IPS-18c (cell line): Measurements from ENCODE around the gene DLG2.
"Not testable (repeated sequence)": the region's sequence is repeated elsewhere in the genome, so short reads cannot be mapped to it uniquely, and the experiment has no call there.

Experiments used
- H3K4me3 ChIP-seq: 2 replicates; pipeline ENCODE4 v1.7.0; 2013; ENCODE audit warnings: low read depth, mild to moderate bottlenecking, low read length, moderate library complexity; ENCODE audit not compliant: insufficient read depth
- H3K9me3 ChIP-seq: one replicate; pipeline ENCODE4 v1.6.1; 2013; ENCODE audit warnings: mild to moderate bottlenecking, low read length, moderate library complexity; ENCODE audit not compliant: control insufficient read depth, insufficient read depth

DLG2 gene

DNA sequence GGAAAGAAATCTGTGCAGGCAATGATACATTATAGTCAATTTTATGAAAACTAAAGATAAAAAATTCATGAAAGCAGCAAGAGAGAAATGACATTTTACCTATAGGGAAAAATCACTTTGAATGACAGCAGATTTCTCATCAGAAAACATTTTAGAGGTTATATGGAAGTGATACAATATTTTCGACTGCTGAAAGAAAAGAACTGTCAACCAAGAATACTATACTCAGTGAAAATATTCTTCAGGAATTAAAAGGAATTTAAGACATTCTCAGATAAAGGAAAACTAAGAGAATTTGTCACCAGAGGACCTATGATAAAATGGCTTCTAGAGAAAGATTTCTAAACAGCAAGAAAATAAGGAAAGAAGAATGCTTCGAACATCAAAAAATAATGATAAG lies 820.8 kb downstream of the DLG2 start:
- H3K4me3 ChIP-seq: no peak overlapping the region

DNA sequence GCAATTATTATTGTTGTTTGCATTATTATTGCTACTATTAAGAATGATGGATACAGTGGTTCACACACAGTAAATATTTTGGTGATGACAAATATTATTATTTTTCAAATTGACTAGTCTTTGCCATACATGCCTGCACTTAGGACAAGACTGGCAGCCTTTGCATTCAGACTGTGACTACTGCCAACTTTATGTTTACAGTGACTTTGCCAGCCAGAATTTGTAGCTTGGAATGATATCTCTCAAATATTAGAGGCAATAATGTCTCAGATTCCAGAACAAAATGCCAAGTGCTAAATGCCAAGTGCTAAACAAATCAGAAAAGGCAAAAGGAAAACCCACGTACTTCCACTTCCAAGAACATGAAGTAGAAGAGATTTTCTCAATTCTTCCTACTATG lies 823.1 kb downstream of the DLG2 start:
- Histone ChIP-seq H3K4me3 (no peak overlapping the region), H3K9me3 (no peaks in the 10 kb centered on the region)

More for the DNA sequence above, 820.8 kb downstream of the DLG2 start:
- no peaks in the 10 kb centered on the region for H3K9me3 ChIP-seq

DNA sequence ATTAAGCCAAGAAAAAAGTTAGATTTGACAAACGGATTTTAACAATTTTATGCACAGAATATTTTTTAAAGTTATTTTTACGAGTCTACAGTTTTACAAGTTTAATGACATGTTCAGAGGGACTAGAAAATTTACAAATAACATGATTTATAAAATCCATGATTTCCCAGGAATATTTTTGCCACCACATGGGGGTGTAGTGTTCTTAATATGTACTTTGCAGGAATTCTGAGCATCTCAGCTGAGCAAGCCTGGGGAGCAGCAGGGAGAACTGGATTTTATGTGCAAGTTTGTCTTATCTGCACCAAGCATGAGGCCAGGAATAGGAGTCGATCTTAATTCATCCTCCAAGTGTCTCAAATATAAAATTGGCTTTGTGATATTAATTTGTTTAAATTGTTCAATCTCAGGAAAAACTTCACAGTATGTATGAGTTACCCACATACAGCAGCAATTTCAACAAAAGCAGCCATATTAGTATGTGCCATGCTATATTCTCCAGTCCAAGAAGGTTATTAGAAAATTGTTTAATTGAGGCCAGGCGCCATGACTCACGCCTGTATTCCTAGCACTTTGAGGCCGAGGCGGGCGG lies 826.3 kb downstream of the DLG2 start:
- no peak overlapping the region for H3K4me3 ChIP-seq
- H3K9me3 ChIP-seq: no peaks in the 10 kb centered on the region

DNA sequence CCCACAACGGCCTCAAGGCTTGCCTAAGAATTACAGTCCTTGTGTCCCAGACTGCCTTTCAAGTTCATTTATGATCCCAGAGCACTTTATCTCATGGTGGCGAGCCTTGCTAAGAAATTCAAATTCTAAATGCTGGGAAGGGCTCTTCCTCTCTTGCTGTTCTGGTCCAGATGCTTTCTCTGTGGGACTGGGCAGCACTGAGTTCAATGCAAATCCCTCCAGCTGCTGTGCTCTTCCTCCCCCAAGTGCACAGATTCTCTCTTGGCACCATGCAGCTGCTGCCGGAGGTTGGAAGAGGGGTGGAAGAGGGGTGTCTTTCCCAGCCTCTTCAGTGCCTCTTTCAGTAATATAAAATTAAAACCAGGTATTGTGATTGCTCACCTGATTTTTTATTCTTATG lies 828.0 kb downstream of the DLG2 start:
- Histone ChIP-seq H3K9me3 (no peaks in the 10 kb centered on the region), H3K4me3 (no peak overlapping the region)

DNA sequence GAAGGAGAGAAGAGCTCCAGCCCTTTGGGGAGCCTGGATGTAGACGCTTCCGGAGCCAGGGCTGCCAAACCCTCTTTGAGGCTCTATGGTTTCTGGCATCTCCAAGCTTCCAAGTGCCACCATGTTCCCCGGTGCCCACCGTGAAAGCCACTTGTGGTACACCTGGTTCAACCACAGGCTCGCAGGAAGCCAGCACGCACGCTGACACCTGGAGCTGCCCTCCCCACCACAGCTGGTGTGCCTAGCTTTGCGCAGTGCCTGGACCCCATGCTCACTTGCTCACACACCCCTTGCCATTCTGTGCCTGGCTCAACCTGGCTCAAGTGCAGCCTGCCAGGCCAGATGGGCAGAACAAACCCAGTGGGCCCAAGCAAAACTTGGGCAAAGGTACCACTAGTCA lies 831.4 kb downstream of the DLG2 start:
- H3K4me3 ChIP-seq: no peak overlapping the region
- no peaks in the 10 kb centered on the region for H3K9me3 ChIP-seq

DNA sequence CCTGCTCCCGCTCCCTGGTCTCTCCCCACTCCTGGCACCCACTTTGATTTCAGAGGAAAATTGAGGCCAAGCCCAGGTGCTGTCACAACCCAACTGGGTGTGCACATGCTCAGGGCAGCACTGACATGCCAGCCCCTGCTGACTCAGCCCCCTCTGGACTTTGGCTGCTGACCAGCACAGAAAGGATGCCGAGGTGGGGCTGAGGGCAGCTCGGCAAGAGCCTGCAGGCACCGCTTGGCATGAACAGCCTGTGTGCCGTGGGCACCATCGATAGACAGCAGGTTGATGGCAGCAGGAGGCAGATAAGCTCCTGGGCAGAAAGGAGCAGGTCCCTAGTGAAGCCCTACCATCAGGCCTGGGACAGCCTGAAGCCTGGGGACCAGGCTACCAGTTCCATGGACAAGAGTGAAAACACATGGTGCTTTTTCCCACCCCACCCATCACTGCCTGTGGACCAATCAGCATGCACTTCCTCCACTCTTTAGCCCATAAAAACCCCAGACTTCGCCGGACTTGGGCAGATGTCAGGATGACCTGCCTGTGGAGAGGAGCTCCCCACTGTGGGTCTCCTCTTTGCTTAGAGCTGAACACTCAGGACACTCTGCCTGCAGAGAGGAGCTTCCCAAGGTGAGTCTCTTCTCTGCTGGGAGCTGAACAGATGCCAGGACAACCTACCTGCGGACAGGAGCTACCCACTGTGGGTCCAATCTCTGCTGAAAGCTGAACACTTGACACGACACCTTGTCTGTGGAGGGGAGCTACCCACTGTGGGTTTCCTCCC lies 832.3 kb downstream of the DLG2 start:
- no peak overlapping the region for H3K4me3 ChIP-seq
- no peaks in the 10 kb centered on the region for H3K9me3 ChIP-seq

DNA sequence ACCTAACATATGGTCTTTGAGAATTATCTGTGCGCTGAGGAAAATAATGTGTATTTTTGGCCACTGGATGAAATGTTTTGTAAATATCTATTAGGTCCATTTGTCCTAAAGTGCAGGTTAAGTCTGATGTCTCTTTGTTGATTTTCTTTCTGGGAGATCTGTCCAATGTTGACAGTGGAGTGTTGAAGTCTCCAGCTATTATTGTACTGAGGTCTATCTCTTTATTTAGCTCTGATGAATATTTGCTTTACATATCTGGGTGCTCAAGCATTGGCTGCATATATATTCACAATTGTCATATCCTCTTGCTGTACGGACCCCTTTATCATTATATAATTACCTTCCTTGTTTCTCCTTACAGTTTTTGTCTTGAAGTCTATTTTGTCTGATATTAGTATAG lies 833.8 kb downstream of the DLG2 start:
- H3K9me3 ChIP-seq: no peaks in the 10 kb centered on the region
- no peak overlapping the region for H3K4me3 ChIP-seq

DNA sequence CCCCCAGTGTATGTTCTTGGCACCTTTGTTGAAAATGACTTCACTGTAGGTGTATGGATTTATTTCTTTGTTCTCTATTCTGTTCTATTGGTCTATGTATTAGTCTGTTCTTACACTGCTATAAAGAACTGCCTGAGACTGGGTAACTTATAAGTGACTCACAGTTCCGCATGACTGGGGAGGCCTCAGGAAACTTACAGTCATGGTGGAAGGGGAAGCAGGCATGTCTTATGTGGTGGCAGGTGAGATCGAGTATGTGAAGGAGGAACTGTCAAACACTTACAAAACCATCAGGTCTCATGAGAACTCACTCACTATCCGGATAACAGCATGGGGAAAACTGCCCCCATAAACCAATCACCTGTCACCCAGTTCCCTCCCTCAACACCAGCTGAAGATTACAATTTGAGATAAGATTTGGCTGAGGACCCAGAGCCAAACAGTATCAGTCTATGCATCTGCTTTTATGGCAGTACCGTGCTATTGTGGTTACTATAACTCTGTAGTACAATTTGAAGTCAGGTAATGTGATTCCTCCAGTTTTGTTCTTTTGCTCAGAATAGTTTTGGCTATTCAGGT lies 836.2 kb downstream of the DLG2 start:
- H3K9me3 ChIP-seq: no peaks in the 10 kb centered on the region
- H3K4me3 ChIP-seq: no peak overlapping the region

DNA sequence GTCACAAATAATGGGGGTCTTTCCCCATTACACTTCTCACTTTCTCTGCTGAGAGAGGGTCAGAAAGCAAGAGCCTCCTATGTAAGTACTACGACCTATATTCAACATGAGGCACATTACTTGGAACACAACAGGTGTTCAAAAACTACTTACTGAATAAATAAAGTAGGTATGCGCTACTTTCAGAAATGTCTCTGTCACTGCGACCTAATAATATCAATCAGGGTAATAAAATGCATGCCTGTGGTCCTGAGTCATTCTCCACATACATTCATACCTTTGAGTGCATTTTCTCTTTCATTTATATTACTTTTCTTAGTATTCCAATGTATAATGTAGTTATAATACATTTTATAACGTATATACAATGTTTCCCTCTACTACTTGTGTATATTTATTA lies 838.9 kb downstream of the DLG2 start:
- H3K9me3 ChIP-seq: no peaks in the 10 kb centered on the region
- no peak overlapping the region for H3K4me3 ChIP-seq

DNA sequence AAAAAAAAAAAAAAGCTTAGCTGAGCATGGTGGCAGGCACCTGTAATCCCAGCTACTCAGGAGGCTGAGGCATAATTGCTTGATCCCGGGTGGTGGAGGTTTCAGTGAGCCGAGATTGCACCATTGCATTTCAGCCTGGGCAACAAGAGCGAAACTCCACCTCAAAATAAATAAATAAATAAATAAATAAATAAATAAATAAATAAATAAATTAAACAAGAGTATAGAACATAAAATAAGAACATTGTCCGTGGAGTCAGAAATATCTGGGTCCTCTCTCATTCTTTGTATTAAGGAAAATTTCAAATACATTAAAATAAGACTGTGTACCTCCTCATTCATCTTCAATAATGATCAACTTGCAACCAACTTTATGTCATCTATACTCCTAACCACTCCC lies 843.0 kb downstream of the DLG2 start:
- not testable (repeated sequence) for H3K9me3 ChIP-seq, H3K4me3 ChIP-seq

DNA sequence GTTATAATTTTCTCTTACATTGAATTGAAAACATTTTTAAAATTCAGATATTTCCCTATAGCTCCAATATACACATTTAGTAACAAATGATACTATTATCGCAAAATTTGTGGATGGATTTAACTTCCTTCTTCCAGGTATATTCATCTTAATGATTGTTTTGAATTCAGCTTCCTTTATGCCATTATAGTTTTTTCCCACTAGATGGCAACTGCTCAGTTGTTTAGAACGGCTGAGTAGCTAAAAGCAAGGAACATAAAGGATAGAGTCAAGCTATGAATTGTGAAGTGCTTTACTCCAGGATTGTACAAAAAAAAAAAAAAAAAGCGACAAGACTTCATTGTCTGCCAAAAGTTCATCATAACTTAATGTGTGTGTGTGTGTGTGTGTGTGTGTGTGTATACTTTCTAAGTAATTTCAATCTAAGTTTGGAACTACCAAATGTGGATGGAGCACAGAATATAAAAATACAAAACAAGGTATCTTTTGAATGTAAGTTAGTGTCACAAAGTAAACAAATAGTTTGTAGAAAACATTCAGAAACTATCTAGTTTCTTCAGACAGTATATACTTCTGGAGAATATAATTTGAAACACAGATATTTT lies 846.4 kb downstream of the DLG2 start:
- Histone ChIP-seq H3K4me3 (no peak overlapping the region), H3K9me3 (no peaks in the 10 kb centered on the region)

DNA sequence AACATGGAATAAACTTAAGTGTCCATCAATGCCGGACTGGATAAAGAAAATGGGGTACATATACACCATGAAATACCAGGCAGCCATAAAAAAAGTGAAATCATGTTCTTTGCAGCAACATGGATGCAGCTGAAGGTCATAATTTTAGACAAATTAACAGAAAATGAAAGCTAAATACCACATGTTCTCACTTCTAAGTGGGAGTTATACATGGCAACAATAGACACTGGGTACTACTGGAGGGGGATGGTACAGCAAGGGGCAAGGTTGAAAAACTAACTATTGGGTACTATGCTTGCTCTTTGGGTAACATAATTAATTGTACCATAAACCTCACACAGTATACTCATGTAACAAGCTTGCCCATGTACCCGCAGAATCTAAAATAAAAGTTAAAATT lies 851.6 kb downstream of the DLG2 start:
- no peaks in the 10 kb centered on the region for H3K9me3 ChIP-seq
- H3K4me3 ChIP-seq: no peak overlapping the region

DNA sequence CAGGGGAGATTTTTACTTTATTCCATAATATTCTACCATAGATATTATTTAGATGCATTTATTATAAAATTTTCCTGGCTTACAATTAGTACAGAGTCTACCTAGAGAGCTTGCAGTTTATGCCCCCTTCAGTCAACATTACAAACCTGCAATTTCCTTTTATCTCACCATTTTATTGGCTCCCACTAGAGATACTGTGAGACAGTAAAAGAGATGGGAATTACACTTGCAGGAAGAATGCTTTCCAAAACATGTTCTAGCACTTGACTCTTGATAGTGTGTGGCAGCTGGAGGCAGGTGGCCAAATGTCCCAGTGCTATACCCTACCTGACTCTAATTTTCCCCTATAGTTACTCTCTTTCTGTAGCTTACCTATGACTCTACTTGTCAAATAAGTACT lies 863.2 kb downstream of the DLG2 start:
- H3K9me3 ChIP-seq: no peaks in the 10 kb centered on the region
- H3K4me3 ChIP-seq: no peak overlapping the region

DNA sequence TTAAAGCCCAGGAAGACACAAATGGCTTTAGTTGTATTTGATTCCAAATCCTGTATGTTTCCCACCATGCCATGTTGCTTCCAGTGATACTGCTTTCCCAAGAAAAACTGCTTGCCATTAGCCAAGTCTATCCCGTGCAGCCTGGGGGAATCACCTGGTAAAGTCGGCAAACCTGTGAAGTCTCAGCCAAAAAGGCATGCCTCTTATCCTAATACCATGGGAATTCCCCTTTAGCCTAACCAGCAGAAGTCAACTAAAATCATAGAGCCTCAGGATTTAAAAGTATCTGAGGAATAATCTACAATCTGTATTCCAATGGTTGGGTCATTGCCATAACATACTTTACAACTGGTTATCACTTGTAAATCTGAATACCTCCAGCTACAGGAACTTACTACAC lies 869.4 kb downstream of the DLG2 start:
- Histone ChIP-seq H3K9me3 (no peaks in the 10 kb centered on the region), H3K4me3 (no peak overlapping the region)

DNA sequence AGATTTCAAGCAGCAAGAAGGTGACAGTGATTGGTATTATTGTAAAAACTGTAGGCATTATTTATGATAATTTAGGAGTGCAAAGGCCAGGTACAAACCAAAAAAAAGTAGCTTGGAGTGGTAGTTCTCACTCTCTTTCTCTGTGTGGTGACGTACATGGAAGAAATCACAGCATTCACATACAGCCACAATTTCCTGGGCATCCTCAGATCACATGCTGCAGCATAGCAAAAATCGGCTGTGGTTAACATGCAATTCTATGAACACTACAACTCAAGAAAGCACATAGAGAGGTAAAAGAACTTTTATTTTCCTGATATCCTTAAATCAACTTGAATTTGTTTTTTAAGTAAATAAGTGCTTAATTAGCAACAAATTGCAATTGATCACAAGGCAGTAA lies 875.8 kb downstream of the DLG2 start:
- Histone ChIP-seq H3K4me3 (no peak overlapping the region), H3K9me3 (no peaks in the 10 kb centered on the region)

DNA sequence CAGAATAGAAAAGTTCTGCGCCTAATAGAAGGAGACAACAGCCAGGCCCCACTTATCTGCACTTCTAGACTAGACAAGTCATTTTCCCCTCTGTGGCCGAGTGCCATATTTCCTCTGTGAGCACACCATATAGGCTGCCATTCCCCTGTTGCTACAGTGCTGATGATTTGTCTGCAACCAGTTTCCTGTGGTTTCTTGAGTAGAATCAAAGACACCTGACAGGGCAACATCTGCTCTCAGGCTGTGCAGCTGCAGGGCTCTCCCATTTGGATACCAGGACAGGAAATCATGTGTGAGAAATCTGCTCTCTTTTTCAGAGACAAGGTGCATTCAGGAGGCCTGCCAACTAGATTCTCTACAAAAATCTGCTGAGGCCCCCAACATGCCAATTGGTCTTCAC lies 879.3 kb downstream of the DLG2 start:
- Histone ChIP-seq H3K9me3 (no peaks in the 10 kb centered on the region), H3K4me3 (no peak overlapping the region)

DNA sequence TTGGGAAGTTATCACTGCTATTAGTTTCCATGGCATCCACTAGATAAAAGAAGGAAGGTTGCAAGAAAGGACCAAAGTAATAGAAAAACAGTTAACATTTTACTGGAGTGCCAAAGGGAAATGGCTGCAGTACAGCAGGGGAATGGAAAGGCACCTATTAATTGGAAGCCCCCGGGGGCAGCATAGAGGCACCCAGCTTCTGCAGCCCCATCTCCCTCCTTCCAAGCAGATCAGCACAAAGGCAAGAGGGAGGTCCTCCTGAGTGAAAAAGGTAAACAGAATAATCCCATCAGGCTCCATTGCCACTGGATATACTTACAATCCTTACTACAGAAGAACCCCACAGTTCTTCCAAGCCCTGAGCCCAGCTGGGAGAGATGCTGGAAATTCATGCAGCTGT lies 887.1 kb downstream of the DLG2 start:
- H3K4me3 ChIP-seq: no peak overlapping the region
- no peaks in the 10 kb centered on the region for H3K9me3 ChIP-seq

DNA sequence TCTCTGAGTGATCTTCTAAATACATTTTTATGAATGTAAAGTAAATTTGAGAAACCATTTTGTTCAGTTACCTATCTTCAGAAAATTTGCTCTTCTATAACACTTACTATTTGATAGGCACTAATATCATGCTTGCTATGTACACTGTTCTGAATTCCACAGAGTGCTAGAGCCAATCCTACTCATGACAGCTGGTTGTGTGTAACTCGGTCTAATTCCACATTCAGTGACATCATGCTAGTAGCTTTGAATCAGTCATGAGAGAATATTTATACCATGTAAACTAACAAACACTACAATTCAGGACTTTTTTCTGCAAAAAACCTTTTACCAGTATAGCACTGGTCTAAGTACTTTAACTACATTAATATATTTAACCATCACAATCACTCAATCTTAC lies 902.9 kb downstream of the DLG2 start:
- H3K4me3 ChIP-seq: no peak overlapping the region
- H3K9me3 ChIP-seq: no peaks in the 10 kb centered on the region
